ENCODE measurements around the gene FXR2. TPM values are rescaled to one million over a fixed set of nuclear protein-coding genes. Genes with fewer than 3 reads are reported as not detected.

FXR2 gene
- total and polyA plus RNA-seq, 9 of the 15 experiments (the other 6 are each of a cell fraction or from before 2014, with no cell fraction given) = 2.0 to 49.3 (median 24.5) TPM

DNA sequence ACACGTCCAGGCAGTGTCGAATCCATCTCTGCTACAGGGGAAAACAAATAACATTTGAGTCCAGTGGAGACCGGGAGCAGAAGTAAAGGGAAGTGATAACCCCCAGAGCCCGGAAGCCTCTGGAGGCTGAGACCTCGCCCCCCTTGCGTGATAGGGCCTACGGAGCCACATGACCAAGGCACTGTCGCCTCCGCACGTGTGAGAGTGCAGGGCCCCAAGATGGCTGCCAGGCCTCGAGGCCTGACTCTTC is 42.4 kb downstream of the FXR2 start (continued):
- TF ChIP-seq ZNF764 (CRISPR knock-in tag; IDR thresholded peaks at IDR 0.05; ENCODE audit: low read depth) = no peak
- TF ChIP-seq RBM17 (IDR thresholded peaks at IDR 0.05; ENCODE audit: borderline replicate concordance, low read depth, low read length) = no peak
- no peak for TF ChIP-seq TSC22D4 (tag; IDR thresholded peaks at IDR 0.05)
- no peak for TF ChIP-seq ELK3 (CRISPR knock-in tag; IDR thresholded peaks at IDR 0.05)
- TF ChIP-seq FOSL1 (tag; conservative IDR thresholded peaks at IDR 0.05) = no peak
- no peak for TF ChIP-seq ZNF717 (CRISPR knock-in tag; IDR thresholded peaks at IDR 0.05)
- TF ChIP-seq MEF2A (IDR thresholded peaks at IDR 0.05; ENCODE audit: control insufficient read depth, low read depth, low read length) = no peak
- peak in 1 of 2 experiments; percentile 66; a peak in 1 of 4 replicates for TF ChIP-seq SIN3A (IDR thresholded peaks at IDR 0.05; ENCODE audit: borderline replicate concordance in 2 of 2, control insufficient read depth in 1 of 2, low read depth in 2 of 2, low read length in 2 of 2)
- TF ChIP-seq GTF2E2 (tag; IDR thresholded peaks at IDR 0.05) = no peak
- peak; percentile 68 for TF ChIP-seq HCFC1 (IDR thresholded peaks at IDR 0.05; ENCODE audit: low read depth, low read length)
- no peak for TF ChIP-seq ZNF431 (CRISPR knock-in tag; IDR thresholded peaks at IDR 0.05)
- no peak; a peak in 1 of 4 replicates for TF ChIP-seq RCOR1 (IDR thresholded peaks at IDR 0.05; ENCODE audit: borderline replicate concordance in 1 of 2, low read depth in 2 of 2, low read length in 2 of 2)
- no peak for TF ChIP-seq POLR2G (IDR thresholded peaks at IDR 0.05; ENCODE audit: low read depth, low read length)
- TF ChIP-seq, protein P1, sequence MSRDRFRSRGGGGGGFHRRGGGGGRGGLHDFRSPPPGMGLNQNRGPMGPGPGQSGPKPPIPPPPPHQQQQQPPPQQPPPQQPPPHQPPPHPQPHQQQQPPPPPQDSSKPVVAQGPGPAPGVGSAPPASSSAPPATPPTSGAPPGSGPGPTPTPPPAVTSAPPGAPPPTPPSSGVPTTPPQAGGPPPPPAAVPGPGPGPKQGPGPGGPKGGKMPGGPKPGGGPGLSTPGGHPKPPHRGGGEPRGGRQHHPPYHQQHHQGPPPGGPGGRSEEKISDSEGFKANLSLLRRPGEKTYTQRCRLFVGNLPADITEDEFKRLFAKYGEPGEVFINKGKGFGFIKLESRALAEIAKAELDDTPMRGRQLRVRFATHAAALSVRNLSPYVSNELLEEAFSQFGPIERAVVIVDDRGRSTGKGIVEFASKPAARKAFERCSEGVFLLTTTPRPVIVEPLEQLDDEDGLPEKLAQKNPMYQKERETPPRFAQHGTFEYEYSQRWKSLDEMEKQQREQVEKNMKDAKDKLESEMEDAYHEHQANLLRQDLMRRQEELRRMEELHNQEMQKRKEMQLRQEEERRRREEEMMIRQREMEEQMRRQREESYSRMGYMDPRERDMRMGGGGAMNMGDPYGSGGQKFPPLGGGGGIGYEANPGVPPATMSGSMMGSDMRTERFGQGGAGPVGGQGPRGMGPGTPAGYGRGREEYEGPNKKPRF (IDR thresholded peaks at IDR 0.05; ENCODE audit: low read depth, low read length) = no peak
- peak; percentile 76; the same call in 1 of the 2 replicates for TF ChIP-seq JUN (IDR thresholded peaks at IDR 0.05; ENCODE audit: borderline replicate concordance, low read depth, low read length)
- no peak for TF ChIP-seq JUN (CRISPR knock-in tag; IDR thresholded peaks at IDR 0.05; ENCODE audit: borderline replicate concordance)
- no peak for TF ChIP-seq ATF4 (CRISPR knock-in tag; IDR thresholded peaks at IDR 0.05)
- TF ChIP-seq JUNB (CRISPR knock-in tag; conservative IDR thresholded peaks at IDR 0.05) = no peak
- TF ChIP-seq ZNF140 (CRISPR knock-in tag; IDR thresholded peaks at IDR 0.05) = no peak
- TF ChIP-seq IRF1 (CRISPR knock-in tag; IDR thresholded peaks at IDR 0.05; ENCODE audit: borderline replicate concordance) = no peak
- TF ChIP-seq PHF8 (IDR thresholded peaks at IDR 0.05; ENCODE audit: borderline replicate concordance, low read length) = no peak
- TF ChIP-seq DNMT1 (IDR thresholded peaks at IDR 0.05) = no peak
- peak; percentile 100 for TF ChIP-seq MYC (IDR thresholded peaks at IDR 0.05; ENCODE audit: low read depth, low read length)
- peak; percentile 76; the same call in 1 of the 2 replicates for TF ChIP-seq MYC (CRISPR knock-in tag; IDR thresholded peaks at IDR 0.05; ENCODE audit: borderline replicate concordance, low read depth)
- no peak for TF ChIP-seq NR2C2 (CRISPR knock-in tag; IDR thresholded peaks at IDR 0.05)
- TF ChIP-seq NR2C2 (tag; IDR thresholded peaks at IDR 0.05) = peak; percentile 77; the same call in 1 of the 2 replicates

Data from K562 (cell line).